ENCODE data around the gene SEPTIN12.

SEPTIN12 gene

GRCh38 chr16:4803898-4804762 is 16.0 kb upstream of the SEPTIN12 start:
- DNase-seq = no peak
- in situ Hi-C loops (cut with MboI; ENCODE audit: low pct_unique_long_range_greater_than_20kb, low sequenced_read_pairs) = no loop called here

- in situ Hi-C loops (cut with MboI; ENCODE audit: low pct_unique_long_range_greater_than_20kb, low sequenced_read_pairs) = no loop called here
- no peak for DNase-seq
Observed at GRCh38 chr16:4803401-4803844, 15.3 kb upstream of the SEPTIN12 start.

GRCh38 chr16:4802659-4803287 is 14.6 kb upstream of the SEPTIN12 start:
- in situ Hi-C loops (cut with MboI; ENCODE audit: low pct_unique_long_range_greater_than_20kb, low sequenced_read_pairs) = no loop called here
- DNase-seq = peak; percentile 89

GRCh38 chr16:4801962-4802658 is 14.0 kb upstream of the SEPTIN12 start, which contains the start of gene ROGDI:
Gene ROGDI (minus strand): TSS chr16:4802633. CDS start chr16:4802571, 62 bp downstream.
- in situ Hi-C loops (cut with MboI; ENCODE audit: low pct_unique_long_range_greater_than_20kb, low sequenced_read_pairs) = no loop called here
- peak; percentile 69 for DNase-seq

- in situ Hi-C loops (cut with MboI; ENCODE audit: low pct_unique_long_range_greater_than_20kb, low sequenced_read_pairs) = no loop called here
- no peak for DNase-seq
Observed at GRCh38 chr16:4801051-4801961, 13.2 kb upstream of the SEPTIN12 start.

GRCh38 chr16:4800290-4801041 is 12.3 kb upstream of the SEPTIN12 start:
- peak; percentile 72 for DNase-seq
- in situ Hi-C loops (cut with MboI; ENCODE audit: low pct_unique_long_range_greater_than_20kb, low sequenced_read_pairs) = no loop called here

- DNase-seq = no peak
Observed at GRCh38 chr16:4799171-4799855, 11.2 kb upstream of the SEPTIN12 start.

GRCh38 chr16:4798456-4798855 is 10.3 kb upstream of the SEPTIN12 start:
- in situ Hi-C loops (cut with MboI; ENCODE audit: low pct_unique_long_range_greater_than_20kb, low sequenced_read_pairs) = no loop called here
- DNase-seq = no peak

More at GRCh38 chr16:4799171-4799855, 11.2 kb upstream of the SEPTIN12 start:
- in situ Hi-C loops (cut with MboI; ENCODE audit: low pct_unique_long_range_greater_than_20kb, low sequenced_read_pairs) = no loop called here

GRCh38 chr16:4797805-4798252 is 9.7 kb upstream of the SEPTIN12 start:
- in situ Hi-C loops (cut with MboI; ENCODE audit: low pct_unique_long_range_greater_than_20kb, low sequenced_read_pairs) = no loop called here

GRCh38 chr16:4796982-4797804 is 9.0 kb upstream of the SEPTIN12 start:
- no peak for DNase-seq
- in situ Hi-C loops (cut with MboI; ENCODE audit: low pct_unique_long_range_greater_than_20kb, low sequenced_read_pairs) = no loop called here

More at GRCh38 chr16:4797805-4798252, 9.7 kb upstream of the SEPTIN12 start:
- no peak for DNase-seq

- DNase-seq = no peak
- in situ Hi-C loops (cut with MboI; ENCODE audit: low pct_unique_long_range_greater_than_20kb, low sequenced_read_pairs) = no loop called here
Observed at GRCh38 chr16:4795828-4796572, 7.9 kb upstream of the SEPTIN12 start.

GRCh38 chr16:4795181-4795827 is 7.2 kb upstream of the SEPTIN12 start, which contains the start of gene SMIM22:
Gene SMIM22 (plus strand): TSS chr16:4795369. CDS start chr16:4795735, 366 bp downstream.
- in situ Hi-C loops (cut with MboI; ENCODE audit: low pct_unique_long_range_greater_than_20kb, low sequenced_read_pairs) = no loop called here
- no peak for DNase-seq

- DNase-seq = no peak
- in situ Hi-C loops (cut with MboI; ENCODE audit: low pct_unique_long_range_greater_than_20kb, low sequenced_read_pairs) = no loop called here
Observed at GRCh38 chr16:4792951-4793513, 4.9 kb upstream of the SEPTIN12 start.

GRCh38 chr16:4790871-4791270 is 2.7 kb upstream of the SEPTIN12 start:
- no peak for DNase-seq
- in situ Hi-C loops (cut with MboI; ENCODE audit: low pct_unique_long_range_greater_than_20kb, low sequenced_read_pairs) = no loop called here

- no peak for DNase-seq
- in situ Hi-C loops (cut with MboI; ENCODE audit: low pct_unique_long_range_greater_than_20kb, low sequenced_read_pairs) = no loop called here
Observed at GRCh38 chr16:4790261-4790660, 2.1 kb upstream of the SEPTIN12 start.

Measured in KBM-7 (cell line).